Stimulated activated CD8-positive, alpha-beta memory T cell treated with anti-CD3 and anti-CD28 coated beads, Interleukin-15, amount 100 ng/mL, for 48 hours (primary cell): ENCODE results near the gene IL12B.
"Not testable (repeated sequence)": the region's sequence is repeated elsewhere in the genome, so short reads cannot be mapped to it uniquely, and the experiment has no call there.

Source experiments
- DNase-seq, 2 donors: peaks; one replicate each; pipeline ENCODE4 v3.0.0-alpha.2; 2020; ENCODE audit warnings: low read depth in 2 of 2

IL12B gene

DNA sequence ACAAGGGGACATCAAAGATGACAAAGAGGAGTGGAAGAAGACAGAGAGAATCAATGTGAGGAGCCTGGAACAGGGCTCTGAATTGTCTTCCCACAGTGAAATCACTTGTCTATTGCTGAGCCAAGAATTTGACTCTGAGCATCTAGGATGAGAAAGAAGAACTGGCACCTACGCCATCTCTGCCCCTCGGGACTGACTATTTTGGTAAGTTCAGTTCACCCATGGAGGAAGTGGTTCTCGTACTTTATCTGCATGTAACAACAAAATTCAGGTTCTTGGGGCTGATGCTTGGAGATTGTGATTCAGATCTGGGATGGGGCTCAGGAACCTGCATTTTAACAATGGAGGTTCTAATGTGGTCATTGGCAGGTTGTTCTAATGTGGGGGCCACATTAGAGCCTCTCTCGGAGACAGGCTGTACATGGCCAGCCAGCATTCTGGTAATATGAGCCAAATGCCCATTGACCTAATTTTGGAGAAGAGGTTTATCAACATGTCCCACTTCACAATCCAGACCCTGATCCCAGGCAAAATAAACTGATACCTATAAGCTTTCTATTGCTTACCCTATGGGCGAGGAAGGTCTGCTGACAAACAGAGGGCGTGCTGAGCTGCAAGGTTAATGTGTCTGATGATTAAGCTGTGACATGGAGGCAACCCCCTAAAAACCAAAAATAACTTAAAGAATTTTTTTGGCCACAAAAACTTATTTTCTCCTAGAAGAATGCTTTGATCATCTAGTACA lies 2.7 kb upstream of the IL12B start:
- no peak for DNase-seq

- DNase-seq: peak; percentile 44 to 53
Observed at GRCh38 chr5:159331093-159331973, 1.0 kb upstream of the IL12B start.

GRCh38 chr5:159324986-159325385 lies 5.3 kb downstream of the IL12B start:
- no peak for DNase-seq

DNA sequence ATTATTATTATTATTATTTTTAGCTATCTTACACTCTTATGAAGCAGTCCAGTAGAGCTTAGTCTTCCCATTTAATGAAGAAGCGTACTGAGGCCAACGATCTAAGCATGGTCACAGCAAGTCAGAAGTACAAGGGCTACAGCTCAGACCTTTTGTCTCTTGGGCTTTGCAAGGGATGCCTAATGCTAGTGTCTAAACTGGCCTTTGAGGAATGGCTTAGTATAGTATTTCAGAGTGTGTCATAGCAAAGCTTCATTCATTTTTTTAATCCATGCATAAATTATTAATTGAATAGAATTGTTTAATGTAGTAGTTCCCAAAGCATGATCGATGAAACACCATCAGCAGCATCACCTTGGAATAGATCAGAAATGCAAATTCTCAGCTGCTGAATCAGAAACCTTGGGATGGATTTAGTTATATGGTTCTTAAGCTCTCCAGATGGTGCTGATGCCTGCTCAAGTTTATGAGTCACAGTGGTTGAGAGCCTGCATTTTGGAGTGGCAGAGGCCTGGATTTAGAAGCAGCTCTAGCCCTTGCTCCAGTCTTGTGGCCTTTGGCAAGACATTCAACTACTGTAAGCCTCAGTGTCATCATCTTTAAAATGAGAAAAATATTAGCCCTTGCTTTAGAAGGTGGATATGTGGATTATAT lies 6.1 kb downstream of the IL12B start:
- no peak for DNase-seq

DNA sequence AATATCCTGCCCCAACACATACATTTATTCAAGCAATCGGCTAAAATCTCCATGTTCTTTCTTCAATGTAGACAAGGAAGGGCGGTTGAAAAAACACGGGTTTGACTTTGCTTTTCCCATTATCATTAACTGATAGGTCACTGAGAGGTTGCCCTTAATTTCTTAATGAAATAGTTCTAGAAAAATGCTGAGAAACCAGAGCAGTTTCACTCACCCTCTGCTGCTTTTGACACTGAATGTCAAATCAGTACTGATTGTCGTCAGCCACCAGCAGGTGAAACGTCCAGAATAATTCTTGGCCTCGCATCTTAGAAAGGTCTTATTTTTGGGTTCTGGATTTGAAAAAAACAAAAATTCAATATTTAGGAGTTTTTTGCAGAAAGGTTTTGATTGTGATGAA lies 8.1 kb downstream of the IL12B start:
- no peak for DNase-seq

- no peak for DNase-seq
Observed at GRCh38 chr5:159319832-159320231, 10.5 kb downstream of the IL12B start.

DNA sequence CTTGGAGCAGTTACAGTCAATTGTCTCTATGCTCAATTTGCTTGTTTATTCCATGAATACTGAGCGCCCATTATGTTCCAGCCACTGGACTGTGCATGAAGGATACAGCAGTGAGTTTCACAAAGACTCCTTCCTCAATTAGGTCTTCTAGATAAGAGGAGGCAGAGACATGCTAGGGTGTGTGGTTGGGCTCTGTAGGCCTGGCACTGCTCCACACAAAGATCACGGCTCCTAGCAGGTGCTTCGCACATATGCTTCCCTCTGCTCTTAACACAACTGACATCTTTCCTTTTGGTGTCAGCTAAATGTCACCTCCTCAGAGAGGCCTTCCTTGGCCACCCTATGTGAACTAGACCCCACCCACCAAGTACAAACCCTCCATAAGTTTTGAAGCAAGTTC lies 10.9 kb downstream of the IL12B start:
- DNase-seq: no peak

- no peak for DNase-seq
Observed at GRCh38 chr5:159318448-159318847, 11.8 kb downstream of the IL12B start.

DNA sequence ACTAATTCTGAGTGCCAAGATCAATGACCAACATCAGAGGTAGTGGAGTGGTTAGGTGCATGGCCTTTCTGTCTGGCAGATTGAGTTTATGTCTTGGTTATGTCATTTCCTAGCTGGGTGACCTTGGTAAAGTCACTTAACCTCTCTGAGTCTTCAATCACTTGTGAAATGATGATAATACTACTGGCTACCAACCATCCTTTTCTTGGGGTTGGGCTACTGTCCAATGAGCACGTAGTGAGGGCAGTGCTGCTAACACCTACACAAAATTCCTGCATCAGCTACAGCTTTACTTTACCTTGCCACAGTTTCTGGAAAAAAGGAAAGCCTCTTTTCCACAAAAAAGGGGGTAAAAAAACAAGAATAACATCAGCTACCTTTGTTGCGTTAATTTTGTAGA lies 12.4 kb downstream of the IL12B start:
- no peak for DNase-seq

- no peak for DNase-seq
Observed at GRCh38 chr5:159316519-159317383, 13.5 kb downstream of the IL12B start.

DNA sequence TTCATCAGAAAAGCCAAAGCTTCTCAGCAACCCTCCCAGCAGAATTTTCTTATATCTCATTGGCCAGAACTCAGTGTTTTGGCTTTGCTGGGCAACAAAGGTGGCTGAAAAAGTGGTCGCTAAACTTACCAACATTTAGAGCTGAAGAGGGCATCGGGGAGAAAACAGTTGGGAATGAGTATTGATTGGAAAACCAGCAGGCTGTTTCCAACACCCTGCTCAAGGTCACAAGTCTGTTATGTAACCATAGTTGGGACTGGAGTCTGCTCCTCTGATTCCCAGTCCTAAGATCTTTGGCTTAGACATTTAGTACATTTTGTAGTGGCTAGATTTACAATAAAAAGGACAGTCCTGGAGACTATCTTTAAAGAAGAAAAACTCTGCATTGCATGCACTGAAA lies 17.1 kb downstream of the IL12B start:
- DNase-seq: no peak

DNA sequence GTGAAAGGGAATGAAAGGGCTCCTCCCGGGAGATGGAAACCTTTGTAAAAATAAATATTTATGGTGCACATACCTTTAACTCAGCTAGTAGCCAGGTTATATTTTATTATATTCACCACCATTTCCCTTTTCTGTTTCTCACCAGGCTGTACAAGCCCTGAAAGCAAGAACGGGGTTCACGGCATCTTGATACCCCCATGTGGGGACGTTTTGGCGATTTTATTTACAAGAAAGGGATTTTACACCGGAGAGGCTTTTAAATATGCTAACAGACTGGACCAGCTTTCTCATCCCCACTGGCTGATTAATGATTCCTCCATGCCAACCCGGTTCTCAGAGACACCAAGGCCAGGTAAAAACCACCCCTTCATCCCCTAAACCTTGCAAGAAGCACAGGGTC lies 19.2 kb downstream of the IL12B start:
- no peak for DNase-seq

DNA sequence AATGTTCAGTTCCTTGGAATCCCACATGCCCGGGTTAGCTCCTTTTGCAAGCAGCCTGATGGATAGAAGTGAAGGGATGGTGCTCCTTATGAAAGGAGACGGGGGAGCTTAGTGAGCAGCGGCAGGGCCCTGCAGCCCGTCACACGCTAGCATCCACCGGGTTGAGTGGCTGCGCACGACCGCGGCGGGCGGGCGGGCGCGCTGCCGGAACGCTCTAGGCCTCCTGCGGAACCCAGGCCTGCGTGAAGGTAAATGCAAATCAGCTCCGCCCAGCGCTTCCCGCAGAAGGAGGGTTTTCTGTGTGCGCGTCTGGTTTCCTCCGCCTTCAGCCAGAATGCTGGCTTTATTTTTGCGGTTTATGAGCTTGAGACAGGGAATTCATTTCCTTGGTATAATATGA lies 19.8 kb downstream of the IL12B start:
- peak in 1 of 2 donors; percentile 8 for DNase-seq

GRCh38 chr5:159309689-159310433 lies 20.4 kb downstream of the IL12B start:
- no peak for DNase-seq

DNA sequence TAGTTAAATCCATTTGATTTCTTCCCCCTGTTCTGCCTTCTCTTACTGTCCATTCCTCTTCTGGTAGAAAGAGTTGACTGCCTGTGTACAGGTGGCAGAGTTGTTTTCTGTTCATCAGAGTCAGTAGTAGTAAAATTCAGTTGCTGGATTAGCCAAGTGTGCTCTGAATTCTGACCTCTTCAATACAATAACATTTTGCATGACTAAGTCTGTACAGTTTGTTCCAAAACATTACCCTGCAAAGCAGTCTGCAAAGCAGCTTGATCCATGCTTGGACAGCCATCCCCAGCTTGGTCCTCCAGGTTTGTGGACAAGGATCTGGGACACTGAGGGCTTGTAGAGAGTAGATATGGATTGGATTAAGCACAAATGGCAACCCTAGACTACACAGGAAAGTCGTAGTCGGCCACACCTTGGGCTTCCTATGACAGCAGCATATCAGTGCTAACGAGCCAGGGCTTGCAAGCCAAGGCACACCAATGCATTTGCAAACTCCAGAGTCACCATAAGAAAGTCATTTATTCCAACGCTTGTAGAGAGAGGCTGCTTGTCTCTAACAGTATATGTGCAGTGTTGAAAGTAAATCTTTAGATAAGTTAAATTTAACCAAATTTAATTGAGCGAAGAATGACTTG lies 25.2 kb downstream of the IL12B start:
- DNase-seq: no peak

DNA sequence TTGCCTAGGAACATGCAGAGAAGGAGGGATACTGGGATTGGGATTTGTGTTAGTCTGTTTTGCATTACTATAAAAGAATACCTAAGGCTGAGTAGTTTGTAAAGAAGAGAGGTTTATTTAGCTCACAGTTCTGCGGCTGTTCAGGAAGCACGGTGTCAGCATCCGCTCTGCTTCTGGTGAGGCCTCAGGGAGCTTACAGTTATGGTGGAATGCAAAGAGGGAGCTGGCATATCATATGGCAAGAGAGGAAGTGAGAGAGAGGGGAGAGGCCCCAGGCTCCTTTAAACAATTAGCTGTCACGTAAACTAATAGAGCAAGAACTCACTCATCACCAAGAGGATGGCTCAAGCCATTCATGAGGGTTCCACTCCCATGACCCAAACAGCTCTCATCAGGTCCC lies 27.0 kb downstream of the IL12B start:
- DNase-seq: no peak

DNA sequence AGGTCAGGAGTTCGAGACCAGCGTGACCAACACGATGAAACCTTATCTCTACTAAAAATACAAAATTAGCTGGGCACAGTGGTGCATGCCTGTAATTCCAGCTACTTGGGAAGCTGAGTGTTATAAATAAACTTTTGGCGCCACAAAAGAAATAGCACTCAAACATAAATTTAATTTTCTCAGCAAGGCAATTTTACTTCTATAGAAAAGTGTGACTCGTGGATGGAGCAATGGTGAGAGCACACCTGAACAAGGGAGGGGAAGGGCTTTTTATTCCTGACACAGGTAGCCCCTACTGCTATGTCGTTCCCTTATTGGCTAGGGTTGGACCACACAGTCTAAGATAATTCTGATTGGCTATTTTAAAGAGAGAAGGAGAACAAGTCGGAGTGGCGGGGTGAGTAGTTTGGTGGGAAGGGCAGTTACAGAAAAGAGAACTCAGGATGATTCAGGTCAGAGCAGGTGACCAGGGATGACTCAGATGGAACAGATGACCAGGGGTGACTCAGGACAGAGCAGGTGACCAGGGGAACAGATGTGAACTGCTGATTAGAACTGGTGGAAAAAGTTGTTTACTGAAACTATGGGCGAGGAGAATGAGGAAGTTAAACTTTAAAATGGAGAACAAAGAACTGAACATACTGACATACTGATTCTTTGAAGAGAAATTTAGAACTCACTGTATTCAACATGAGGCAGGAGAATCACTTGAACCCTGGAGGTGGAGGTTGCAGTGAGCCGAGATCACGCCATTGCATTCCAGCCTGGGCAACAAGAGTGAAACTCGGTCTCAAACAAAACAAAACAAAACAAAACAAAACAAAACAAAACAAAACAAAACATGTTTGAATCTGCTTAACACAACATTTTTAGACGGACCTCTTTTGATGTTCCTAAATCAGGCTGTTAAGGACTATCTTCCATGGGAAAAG lies 28.1 kb downstream of the IL12B start:
- not testable (repeated sequence) for DNase-seq

- no peak for DNase-seq
Observed at GRCh38 chr5:159301466-159301865, 28.8 kb downstream of the IL12B start.

GRCh38 chr5:159297300-159297699 lies 33.0 kb downstream of the IL12B start:
- not testable (repeated sequence) for DNase-seq
